ENCODE data around the gene KEAP1.
"Not testable (repeated sequence)": the region's sequence is repeated elsewhere in the genome, so short reads cannot be mapped to it uniquely, and the experiment has no call there.

KEAP1 gene

DNA sequence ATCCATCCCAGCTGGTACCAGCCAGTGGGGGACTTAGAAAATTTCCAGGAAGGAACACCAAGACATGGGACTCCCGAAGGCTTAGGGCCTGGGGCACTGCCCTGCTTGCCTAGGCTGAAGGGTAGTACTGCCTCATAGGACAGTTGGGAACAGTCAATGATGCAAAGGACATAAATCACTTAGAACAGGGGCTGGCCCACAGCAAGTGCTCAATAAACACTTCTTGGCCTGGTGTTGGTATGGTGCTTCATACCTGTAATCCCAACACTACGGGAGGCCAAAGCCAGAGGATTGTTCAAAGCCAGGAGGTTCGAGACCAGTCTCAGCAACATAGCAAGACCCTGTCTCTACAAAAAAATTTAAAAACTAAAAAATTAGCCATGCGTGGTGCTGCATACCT, 5.8 kb downstream of the KEAP1 start:
- peak; percentile 2 for DNase-seq (ENCODE audit: low spot score)

DNA sequence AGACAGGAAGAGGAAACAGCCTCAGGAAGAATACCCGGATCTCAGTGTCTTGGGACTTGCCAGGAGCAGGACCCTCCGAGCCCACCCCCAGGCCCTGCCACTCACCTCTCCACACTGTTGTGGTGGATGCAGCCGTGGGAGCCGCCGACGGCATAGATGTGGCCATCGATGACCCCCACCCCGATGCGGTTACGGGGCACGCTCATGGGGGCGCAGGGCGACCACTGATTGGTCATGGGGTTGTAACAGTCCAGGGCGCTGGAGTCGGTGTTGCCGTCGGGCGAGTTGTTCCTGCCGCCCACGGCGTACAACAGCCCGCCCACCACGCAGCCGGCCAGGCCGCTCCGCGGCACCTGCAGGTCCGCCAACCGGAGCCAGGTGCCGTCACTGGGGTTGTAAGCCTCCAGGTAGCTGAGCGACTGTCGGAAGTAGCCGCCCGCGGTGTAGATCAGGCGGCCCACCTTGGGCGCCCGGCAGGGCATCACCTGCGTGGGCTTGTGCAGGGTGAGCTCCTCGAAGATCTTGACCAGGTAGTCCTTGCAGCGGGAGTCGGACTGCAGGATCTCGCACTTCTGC, 11.6 kb downstream of the KEAP1 start:
- DNase-seq (ENCODE audit: low spot score): no peak

DNA sequence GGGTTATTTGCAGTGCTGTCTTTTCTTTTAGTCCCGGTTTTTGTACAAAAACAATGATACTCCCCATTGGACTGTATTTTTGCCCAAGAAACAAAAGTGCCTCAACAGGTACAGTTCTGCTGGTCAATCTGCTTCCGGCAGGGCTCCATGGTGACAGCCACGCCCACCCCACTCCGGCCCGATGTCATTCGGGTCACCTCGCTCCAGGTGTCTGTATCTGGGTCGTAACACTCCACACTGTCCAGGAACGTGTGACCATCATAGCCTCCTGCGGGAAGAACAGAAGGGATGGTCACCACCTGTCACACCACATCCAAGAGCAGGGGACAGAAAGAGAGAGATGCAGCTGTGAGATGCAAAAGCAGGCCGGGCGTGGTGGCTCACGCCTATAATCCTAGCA, 16.6 kb downstream of the KEAP1 start:
- DNase-seq (ENCODE audit: low spot score): peak; percentile 1

DNA sequence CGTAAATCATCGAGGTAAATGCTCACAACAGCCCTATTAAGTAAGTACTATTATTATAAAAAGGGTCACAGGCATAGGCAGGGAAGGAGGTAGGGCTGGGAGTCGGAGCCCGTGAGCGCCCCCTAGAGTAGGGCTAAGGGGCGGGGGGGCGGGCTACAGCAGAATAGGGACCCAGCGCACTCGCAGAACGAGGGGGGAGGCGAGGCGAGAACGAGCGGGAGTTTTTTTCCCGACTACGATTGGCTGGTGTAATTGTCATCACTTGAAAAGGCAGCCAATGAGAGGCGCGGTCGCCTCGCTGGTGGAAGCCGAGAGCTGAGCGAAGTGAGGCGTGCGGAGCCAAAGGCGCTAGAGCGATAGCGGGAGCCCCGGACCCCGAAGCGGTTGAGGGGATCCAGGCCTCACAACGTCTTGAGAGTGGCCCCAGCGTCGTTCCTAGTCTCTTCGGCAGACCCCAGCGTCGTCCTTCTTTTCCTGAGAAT, 24.2 kb downstream of the KEAP1 start:
- DNase-seq (ENCODE audit: low spot score): peak; percentile 87

DNA sequence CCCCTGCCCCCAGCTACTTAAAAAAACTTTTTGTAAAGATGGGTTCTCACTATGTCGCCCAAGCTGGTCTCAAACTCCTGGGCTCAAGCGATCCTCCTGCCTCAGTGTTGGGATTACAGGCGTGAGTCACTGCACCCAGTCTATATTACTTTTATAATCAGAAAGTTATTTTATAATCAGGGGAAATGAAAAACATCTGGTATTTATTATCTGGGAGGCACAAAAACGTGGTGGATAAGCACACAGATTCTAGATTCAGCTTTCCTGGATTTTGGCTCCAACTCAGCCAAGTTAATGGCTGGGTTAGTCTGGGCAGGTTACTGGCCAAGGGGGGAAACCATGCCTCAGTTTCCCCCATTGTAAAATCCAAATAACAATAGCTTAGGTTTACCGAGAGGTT, 24.7 kb downstream of the KEAP1 start:
- peak; percentile 5 for DNase-seq (ENCODE audit: low spot score)

DNA sequence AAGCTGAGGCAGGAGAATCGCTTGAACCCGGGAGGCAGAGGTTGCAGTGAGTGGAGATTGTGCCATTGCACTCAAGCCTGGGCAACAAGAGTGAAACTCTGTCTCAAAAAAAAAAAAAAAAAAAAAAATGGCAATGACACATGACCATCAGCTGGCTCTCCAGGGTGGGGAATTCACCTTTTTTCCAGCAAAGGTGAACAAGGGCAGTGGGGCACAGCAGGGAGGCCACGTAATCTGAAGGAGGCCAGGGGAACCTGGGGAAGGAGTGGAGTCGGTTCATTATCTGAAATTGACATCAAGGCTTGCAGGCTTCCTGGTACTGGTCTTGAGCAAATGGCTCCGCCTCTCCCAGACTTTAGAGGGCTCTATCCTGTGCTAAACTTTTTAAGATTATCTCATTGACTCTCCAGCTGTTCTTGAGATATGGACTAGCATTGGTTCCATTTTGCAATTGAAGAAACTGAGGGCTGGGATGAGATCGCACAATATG, 28.1 kb downstream of the KEAP1 start:
- DNase-seq (ENCODE audit: low spot score): peak; percentile 1

DNA sequence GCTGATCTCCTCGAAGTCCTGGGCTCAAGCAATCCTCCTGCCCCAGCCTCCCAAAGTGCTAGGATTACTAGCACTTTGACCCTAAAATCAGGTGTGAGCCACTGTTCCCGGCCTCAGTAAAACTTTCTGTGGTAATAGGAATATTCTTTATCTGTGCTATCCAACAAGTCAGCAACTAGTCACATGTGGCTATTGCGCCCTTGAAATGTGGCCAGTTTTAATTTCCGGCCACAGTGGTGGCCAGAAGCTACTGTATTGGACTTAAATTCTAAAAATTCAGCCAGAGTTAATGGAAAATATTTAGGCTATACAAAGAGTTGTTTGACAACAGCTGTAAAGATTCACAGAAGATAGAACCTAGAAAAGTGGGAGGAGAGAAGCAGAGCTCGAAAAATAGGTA, 30.0 kb downstream of the KEAP1 start:
- peak; percentile 2 for DNase-seq (ENCODE audit: low spot score)

DNA sequence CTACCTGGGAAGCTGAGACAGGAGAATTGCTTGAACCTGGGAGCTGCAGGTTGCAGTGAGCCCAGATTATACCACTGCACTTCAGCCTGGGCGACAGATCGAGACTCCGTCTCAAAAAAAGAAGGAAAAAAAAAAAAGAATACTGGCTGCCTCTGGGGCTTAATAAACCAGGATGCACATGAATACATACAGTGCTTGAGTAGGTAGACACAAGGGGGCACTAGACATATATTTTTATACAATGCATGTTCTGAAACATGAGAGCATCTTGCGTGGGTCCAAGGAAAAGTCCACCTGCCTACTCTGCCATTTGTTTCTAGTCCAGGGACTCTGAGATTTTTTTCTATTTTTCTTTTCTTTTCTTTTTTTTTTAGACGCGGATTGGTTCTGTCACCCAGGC, 31.2 kb downstream of the KEAP1 start:
- DNase-seq (ENCODE audit: low spot score): peak; percentile 32

DNA sequence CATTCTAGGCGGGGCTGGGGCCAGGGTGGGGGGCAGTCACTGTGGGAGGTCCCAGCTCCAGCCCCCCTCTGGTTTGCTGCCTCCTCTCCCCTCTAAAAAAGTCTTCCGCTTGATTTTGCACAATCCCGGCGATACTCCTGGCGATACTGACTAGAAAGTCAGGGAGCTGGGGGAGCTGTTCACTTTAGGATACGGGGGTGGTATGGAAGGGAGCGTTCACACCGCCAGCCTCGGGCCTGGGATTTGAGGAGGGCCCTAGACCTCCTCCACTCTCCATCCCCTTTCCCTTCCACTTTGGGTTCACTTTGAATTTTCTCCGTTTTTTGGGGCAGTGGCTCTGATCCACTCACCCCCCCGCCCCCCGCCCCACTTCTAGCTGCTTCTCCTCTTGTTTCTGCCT, 35.0 kb downstream of the KEAP1 start:
- peak; percentile 2 for DNase-seq (ENCODE audit: low spot score)

DNA sequence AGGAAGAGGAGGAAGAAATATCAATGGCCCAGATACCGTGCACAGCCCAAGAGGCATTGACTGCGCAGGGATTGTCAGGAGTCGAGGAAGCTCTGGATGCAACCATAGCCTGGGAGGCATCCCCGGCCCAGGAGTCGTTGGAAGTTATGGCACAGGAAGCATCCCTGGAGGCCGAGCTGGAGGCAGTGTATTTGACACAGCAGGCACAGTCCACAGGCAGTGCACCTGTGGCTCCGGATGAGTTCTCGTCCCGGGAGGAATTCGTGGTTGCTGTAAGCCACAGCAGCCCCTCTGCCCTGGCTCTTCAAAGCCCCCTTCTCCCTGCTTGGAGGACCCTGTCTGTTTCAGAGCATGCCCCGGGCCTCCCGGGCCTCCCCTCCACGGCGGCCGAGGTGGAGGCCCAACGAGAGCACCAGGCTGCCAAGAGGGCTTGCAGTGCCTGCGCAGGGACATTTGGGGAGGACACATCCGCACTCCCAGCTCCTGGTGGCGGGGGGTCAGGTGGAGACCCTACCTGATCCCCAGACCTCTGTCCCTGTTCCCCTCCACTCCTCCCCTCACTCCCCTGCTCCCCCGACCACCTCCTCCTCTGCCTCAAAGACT, 36.0 kb downstream of the KEAP1 start:
- DNase-seq (ENCODE audit: low spot score): peak; percentile 1

DNA sequence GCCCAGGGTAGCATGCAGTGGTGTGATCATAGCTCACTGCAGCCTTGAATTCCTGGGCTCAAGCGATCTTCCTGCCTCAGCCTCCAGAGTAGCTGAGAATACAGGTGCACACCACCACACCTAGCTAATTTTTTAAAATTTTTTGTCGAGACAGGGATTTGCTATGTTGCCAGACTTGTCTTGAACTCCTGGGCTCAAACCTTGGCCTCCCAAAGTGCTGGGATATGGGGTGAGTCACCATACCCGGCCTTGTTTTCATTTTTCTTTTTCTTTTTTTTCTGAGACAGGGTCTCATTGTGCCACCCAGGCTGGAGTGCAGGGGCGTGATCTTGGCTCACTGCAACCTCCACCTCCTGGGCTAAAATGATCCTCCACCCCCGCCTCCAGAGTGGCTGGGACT, 38.7 kb downstream of the KEAP1 start:
- DNase-seq (ENCODE audit: low spot score): no peak

DNA sequence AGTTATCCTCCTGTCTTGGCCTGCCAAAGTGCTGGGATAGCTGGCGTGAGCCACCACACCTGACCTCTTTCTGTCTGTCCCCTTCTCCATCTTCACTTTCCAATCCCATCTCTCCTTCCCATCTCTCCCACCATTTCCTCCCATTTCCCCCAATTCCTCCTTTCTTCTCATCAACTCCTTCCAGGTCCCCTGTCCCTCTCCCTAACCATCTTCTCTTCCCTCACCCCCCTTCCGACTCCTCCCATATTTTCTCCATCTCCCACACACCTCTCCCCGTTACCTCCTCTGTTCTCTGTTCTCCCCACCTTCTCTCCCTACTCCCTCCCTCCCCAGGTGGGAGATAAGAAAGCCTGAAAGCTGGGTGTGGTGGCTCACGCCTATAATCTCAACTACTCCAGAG, 40.6 kb downstream of the KEAP1 start:
- DNase-seq (ENCODE audit: low spot score): no peak

DNA sequence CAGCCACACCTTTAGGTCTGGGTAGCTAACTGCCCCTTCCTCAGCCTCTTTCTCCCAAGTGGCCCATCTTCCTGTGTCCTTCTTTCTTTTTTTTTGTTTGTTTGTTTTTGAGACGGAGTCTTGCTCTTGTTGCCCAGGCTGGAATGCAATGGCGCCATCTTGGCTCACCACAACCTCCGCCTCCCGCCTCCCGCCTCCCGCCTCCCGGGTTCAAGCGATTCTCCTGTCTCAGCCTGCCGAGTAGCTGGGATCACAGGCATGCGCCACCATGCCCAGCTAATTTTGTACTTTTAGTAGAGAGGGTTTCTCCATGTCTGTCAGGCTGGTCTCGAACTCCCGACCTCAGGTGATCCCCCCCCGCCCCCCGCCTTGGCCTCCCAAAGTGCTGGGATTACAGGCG, 41.1 kb downstream of the KEAP1 start:
- DNase-seq (ENCODE audit: low spot score): not testable (repeated sequence)

DNA sequence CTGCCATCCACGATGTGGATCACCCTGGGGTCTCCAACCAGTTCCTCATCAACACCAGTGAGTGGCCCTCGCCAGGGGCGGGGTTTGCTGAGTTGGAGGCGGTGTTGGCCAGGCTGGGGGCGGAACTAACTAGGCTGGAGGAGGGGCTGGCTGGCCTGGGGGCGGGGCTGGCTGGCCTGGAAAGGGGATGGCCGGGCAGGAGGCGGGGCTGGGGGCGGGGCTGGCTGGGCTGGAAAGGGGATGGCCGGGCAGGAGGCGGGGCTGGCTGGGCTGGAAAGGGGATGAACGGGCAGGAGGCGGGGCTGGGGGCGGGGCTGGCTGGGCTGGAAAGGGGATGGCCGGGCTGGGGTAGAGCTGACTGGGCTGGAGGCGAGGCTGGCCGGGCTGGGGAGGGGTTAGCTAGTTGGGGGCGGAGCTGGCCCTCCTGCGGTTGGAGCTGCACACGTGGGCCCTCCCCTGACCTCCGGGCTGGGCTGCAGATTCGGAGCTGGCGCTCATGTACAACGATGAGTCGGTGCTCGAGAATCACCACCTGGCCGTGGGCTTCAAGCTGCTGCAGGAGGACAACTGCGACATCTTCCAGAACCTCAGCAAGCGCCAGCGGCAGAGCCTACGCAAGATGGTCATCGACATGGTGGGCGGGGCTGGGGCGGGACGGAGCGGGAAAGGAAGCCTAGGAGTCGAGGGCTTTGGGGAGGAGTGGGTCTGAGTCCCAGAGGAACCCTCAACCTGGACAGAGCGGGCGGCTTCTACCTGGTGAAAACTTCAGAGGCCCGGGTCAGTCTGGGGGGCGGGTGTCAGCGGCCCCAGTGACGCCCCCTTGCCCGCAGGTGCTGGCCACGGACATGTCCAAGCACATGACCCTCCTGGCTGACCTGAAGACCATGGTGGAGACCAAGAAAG, 41.9 kb downstream of the KEAP1 start:
- peak; percentile 94 for DNase-seq (ENCODE audit: low spot score)

DNA sequence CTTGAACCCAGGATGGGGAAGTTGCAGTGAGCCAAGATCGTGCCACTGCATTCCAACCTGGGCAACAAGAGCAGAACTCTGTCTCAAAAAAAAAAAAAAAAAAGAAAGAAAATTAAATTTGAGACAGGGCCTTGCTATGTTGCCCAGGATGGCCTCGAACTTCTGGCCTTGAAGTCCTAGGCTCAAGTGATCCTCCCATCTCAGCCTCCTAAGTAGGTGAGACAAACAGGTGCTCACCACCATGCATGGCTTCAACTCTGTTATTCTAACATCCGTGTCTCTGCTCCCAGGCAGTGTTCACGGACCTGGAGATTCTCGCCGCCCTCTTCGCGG, 42.5 kb downstream of the KEAP1 start:
- DNase-seq (ENCODE audit: low spot score): no peak

DNA sequence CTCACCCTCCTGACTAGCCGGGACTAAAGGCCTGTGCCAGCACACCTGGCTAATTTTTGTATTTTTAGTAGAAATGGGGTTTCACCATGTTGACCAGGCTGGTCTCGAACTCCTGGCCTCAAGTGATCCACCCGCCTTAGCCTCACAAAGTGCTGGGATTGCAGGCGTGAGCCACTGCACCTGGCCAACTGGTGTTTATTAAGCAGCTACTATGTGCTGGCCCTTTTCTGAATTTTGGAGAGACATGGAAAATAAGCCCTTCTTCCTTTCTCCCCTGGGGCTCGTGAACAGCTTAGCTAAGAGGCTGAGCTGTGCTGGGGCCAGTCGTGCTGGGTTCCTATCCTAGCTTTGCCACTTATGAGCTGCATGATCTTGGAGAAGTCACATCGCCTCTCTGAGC, 44.4 kb downstream of the KEAP1 start:
- not testable (repeated sequence) for DNase-seq (ENCODE audit: low spot score)

DNA sequence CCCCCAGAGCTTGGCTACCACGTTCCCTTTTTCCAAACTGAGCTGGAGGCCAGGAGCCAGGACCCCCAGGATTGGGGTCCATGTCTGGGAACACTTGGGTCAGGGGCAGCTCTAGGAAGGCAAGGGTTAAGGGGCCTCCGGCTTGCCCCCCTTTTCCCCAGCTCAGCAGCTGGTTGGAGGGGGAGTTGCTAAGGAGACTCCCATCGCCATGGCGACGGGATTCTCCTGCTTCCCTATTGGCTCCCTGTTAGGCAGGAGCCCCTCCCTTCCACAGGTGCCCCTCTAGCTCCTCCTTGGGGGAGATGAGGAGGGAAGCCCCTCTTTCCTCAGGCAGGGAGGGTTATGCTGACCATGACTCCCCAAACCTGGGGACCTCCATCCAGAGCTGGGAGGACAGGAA, 48.9 kb downstream of the KEAP1 start:
- peak; percentile 66 for DNase-seq (ENCODE audit: low spot score)

DNA sequence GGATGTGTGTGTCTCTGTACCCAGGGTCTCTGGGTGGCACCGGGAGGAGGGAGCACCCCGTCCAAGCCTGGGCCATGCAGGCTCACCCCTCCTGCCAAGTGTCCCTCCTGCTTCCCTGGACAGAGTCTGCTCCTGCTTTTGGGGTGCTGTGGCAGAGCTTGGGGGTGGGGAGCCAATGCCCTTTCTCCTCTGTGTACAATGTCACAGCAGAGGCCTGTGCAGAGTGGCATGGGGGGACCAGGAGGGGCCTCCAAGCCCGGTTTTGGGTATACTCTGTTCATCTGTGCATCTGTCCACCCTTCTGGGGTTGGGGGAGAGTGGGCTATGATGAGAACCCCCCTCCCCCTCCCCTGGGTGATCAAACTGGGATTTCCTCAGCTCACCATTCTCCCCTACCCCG, 49.3 kb downstream of the KEAP1 start:
- no peak for DNase-seq (ENCODE audit: low spot score)

DNA sequence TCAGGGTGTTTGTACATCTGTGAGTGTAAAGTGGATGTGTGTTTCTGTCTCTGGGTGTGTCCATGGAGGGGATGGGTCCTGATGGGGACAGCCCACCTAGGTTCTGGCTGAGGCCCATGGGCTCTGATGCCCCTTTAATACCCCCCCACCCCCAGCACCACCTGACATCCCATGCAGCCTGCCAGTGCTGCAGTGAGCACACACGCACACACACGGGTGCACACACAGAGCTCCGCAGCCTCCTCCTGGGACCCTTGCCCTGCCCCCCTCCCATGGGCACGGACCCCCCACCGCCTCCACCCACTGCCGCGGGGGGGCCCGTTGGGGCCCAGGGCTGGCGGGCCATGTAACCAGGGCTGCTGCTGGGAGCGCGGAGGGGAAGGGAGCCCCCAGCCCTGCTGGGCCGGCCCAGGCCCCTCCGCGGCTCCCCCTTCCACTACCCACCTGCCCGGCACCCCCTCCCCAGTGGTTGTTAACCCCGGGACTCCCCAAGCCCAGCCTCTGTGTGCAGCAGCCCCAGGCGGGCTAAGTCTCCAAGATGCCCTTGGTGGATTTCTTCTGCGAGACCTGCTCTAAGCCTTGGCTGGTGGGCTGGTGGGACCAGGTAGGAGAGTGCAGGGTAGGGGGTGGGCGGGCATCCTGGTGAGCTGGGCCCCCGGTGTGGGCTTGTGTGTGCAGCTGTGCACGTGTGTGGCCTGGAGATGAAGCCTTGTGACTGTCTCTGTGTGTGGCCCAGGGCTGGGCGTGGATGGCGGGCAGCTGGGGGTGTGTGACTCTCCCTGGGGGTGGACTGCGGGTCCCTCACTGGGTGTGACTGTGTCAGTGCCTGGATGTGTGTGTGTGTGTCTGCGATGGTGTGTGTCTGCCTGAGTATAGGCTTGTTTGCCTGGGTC, 50.2 kb downstream of the KEAP1 start:
- no peak for DNase-seq (ENCODE audit: low spot score)

DNA sequence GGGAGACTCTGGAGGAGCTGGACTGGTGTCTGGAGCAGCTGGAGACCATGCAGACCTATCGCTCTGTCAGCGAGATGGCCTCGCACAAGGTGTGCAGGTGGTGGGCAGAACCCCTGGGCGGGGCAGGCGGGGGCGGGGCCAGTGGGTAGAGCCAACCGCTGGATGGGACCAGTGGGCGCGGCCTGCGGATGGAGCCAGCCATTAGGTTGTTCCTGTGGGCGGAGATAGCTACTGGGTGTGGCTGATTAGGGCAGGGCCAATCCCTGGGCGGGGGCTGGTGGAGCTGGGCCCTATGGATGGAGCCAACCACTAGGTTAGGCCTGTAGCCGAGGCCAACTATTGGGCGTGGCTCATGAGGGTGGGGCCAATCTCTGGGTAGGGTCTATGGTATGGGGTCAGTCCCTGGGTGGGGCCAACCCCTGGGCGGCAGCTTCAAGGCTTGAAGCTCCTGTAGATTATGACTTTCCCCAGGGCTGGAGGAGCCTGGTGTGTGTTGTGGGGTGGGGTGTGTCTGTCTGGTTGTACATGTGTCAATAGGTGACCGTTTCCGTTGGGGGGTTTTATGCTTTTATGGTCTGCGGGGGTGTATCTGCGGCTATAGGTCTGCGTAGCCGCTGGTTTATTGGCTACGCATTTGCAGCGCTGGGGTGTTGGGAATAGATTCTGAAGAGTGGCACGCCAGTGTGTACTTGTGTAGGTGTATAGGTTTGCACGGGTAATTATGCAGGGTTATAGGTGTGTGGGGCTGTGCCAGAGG, 52.1 kb downstream of the KEAP1 start:
- no peak for DNase-seq (ENCODE audit: low spot score)

DNA sequence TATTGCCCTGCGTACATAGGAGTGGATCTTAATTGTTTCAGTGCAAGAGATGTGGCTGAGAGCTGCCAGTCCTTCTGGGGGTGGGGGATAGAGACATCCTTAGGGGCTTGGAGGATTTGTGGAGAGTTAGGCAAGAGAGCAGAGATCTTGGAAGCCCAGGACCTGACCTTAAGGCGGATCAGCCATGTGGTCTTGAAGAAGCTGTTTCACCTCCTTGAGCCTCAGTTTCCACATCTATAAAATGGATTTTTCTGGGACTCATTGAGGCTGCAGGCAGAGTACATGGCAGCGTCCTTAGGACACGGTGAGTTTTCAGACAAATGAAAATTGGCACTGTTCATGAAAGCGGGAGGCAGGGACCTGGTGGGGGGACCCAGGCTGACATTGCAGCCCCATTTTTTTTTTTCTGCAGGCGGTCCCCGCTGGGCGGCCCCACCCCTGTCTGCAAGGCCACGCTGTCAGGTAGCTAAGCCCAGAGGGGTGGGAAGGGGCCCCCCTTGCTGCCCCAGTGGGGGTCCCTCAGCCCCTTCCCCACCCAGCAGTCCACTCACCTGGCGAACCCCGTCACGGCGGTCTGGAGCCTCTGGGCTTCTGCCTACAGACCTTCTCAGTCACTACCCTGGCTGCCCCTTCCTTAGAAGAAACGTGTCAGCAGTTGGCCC, 52.8 kb downstream of the KEAP1 start:
- DNase-seq (ENCODE audit: low spot score): no peak

Measured in AG08396 (cell line).